ENCODE measurements around the gene SF3B6.

DNA sequence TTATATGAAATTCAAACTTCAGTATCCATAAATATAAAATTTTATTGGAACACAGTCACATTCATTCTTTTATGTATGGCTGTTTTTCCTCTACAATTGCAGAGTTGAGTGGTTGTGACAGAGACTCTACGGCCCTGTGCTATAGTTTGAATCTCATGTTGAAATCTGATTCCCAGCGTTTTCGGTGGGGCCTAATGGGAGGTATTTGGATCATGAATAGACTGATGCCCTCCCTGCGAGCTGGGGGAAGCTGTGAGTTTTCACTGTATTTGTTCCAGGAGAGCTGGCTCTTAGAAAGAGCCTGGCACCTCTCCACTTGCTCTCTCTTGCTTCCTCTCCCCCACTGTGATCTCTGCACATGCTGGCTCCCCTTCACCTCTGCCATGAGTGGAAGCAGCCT lies 45.3 kb upstream of the SF3B6 start:
- TF ChIP-seq, protein P1, sequence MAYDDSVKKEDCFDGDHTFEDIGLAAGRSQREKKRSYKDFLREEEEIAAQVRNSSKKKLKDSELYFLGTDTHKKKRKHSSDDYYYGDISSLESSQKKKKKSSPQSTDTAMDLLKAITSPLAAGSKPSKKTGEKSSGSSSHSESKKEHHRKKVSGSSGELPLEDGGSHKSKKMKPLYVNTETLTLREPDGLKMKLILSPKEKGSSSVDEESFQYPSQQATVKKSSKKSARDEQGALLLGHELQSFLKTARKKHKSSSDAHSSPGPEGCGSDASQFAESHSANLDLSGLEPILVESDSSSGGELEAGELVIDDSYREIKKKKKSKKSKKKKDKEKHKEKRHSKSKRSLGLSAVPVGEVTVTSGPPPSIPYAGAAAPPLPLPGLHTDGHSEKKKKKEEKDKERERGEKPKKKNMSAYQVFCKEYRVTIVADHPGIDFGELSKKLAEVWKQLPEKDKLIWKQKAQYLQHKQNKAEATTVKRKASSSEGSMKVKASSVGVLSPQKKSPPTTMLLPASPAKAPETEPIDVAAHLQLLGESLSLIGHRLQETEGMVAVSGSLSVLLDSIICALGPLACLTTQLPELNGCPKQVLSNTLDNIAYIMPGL (CRISPR knock-in tag; IDR thresholded peaks at IDR 0.05): no peak
- TF ChIP-seq CBFB (CRISPR knock-in tag; IDR thresholded peaks at IDR 0.05; ENCODE audit: low read depth) (no peak), TCF7 (CRISPR knock-in tag; IDR thresholded peaks at IDR 0.05; ENCODE audit: low read depth) (no peak)

All from WTC11 (cell line).